Fibroblast of pulmonary artery (primary cell): Measurements from ENCODE around the gene NPFF.

Source experiments
- DNase-seq: peaks from one replicate; pipeline ENCODE4 v3.0.0-alpha.2; 2010; ENCODE audit warnings: low read depth
- H3K4me3 ChIP-seq: replicated peaks from 2 replicates; pipeline ENCODE4 v1.5.1; 2011; ENCODE audit warnings: low read depth, mild to moderate bottlenecking, control low read depth, low read length, moderate library complexity
- CTCF ChIP-seq: IDR thresholded peaks from 2 replicates; pipeline ENCODE4 v1.5.1; 2011; ENCODE audit warnings: mild to moderate bottlenecking, control low read depth, low read length, inconsistent platforms; ENCODE audit errors: missing control alignments

NPFF gene

GRCh38 chr12:53468282-53468681, 39.0 kb downstream of the NPFF start:
- H3K4me3 ChIP-seq: no peak overlapping the region
- no peak for TF ChIP-seq CTCF
- DNase-seq: no peak

GRCh38 chr12:53467880-53468279, 39.4 kb downstream of the NPFF start:
- no peak for DNase-seq
- TF ChIP-seq CTCF: no peak
- H3K4me3 ChIP-seq: no peak overlapping the region

GRCh38 chr12:53467082-53467481, 40.2 kb downstream of the NPFF start:
- no peak for TF ChIP-seq CTCF
- no peak overlapping the region for H3K4me3 ChIP-seq
- DNase-seq: no peak

- no peak overlapping the region for H3K4me3 ChIP-seq
- no peak for TF ChIP-seq CTCF
- no peak for DNase-seq
Observed at GRCh38 chr12:53466640-53467039, 40.6 kb downstream of the NPFF start.

- no peak for DNase-seq
- TF ChIP-seq CTCF: no peak
- H3K4me3 ChIP-seq: no peak overlapping the region
Observed at GRCh38 chr12:53465679-53466078, 41.6 kb downstream of the NPFF start.

GRCh38 chr12:53464685-53465418, 42.4 kb downstream of the NPFF start:
- H3K4me3 ChIP-seq: no peak overlapping the region
- no peak for TF ChIP-seq CTCF
- DNase-seq: no peak

- no peak for TF ChIP-seq CTCF
- H3K4me3 ChIP-seq: no peak overlapping the region
- DNase-seq: no peak
Observed at GRCh38 chr12:53463802-53464560, 43.3 kb downstream of the NPFF start.
